ENCODE data around the gene TM7SF3.

DNA sequence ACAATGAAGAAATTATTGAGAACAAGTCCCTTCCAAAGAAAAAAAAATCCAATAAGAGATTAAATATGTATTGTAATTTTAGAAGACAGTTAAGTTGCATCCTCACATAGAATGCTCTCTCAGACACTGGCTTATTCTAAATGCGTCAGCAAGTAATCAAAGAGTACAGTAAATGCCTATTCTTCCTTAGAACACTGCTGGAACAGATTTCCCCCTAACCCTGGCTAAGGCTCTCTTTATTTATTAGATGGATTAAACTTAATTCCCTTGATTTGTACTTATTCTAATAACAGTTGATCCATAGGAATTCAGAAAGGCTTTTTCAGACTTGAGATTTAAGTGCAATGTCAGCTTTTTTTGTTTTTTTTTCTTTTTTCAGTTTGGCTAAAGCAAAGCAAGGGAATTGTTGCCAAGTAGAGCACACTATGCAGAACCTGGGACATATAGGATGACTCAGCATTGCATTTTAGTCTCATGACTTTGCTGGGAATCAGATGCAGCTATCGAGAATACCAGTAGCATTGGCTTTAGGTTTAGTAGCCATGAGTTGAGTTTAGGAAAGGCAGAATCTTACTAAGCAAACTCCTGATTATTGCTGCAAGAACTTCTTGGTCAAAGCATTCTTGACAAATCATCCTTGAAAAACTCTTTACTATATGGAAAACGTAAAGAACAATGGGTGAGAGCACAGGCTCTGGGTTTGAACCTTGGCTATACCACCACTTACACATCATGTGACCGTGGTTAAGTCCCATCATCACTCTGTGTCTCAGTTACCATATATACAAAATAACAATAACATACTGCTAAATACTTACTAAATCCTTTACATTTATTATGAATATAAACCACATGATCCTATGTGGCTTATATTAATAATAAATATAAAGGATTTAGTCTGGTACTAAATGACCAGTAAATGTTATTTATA, 34.9 kb upstream of the TM7SF3 start:
- no peak for TF ChIP-seq POLR2AphosphoS5 (IDR thresholded peaks at IDR 0.05; ENCODE audit: low read depth, low read length)
- no peak for TF ChIP-seq FOXP2 (optimal IDR thresholded peaks at IDR 0.05; ENCODE audit: borderline replicate concordance, extremely low read depth, extremely low read length, insufficient read depth)
- no peak for TF ChIP-seq SIN3A (IDR thresholded peaks at IDR 0.05; ENCODE audit: borderline replicate concordance, insufficient read depth, low read length)
- no peak for TF ChIP-seq TAF1 (IDR thresholded peaks at IDR 0.05; ENCODE audit: borderline replicate concordance, insufficient read depth, low read length)
- TF ChIP-seq, protein P1, sequence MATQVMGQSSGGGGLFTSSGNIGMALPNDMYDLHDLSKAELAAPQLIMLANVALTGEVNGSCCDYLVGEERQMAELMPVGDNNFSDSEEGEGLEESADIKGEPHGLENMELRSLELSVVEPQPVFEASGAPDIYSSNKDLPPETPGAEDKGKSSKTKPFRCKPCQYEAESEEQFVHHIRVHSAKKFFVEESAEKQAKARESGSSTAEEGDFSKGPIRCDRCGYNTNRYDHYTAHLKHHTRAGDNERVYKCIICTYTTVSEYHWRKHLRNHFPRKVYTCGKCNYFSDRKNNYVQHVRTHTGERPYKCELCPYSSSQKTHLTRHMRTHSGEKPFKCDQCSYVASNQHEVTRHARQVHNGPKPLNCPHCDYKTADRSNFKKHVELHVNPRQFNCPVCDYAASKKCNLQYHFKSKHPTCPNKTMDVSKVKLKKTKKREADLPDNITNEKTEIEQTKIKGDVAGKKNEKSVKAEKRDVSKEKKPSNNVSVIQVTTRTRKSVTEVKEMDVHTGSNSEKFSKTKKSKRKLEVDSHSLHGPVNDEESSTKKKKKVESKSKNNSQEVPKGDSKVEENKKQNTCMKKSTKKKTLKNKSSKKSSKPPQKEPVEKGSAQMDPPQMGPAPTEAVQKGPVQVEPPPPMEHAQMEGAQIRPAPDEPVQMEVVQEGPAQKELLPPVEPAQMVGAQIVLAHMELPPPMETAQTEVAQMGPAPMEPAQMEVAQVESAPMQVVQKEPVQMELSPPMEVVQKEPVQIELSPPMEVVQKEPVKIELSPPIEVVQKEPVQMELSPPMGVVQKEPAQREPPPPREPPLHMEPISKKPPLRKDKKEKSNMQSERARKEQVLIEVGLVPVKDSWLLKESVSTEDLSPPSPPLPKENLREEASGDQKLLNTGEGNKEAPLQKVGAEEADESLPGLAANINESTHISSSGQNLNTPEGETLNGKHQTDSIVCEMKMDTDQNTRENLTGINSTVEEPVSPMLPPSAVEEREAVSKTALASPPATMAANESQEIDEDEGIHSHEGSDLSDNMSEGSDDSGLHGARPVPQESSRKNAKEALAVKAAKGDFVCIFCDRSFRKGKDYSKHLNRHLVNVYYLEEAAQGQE (IDR thresholded peaks at IDR 0.05; ENCODE audit: insufficient read depth in 1 of 2, low read depth in 2 of 2, low read length in 2 of 2): no peak
